Liver (tissue), 3 donors: Measurements from ENCODE around the gene PTCD2.

Experiments used
- FOXA1 ChIP-seq: IDR thresholded peaks from 2 replicates; pipeline ENCODE4 v1.6.1; 2016; ENCODE audit warnings: antibody characterized with exemption
- FOXA2 ChIP-seq: IDR thresholded peaks from 2 replicates; pipeline ENCODE4 v1.6.1; 2016; ENCODE audit warnings: antibody characterized with exemption
- GABPA ChIP-seq, 2 donors: IDR thresholded peaks in 1 of 2; conservative IDR thresholded peaks in 1 of 2; 2 replicates each; pipeline ENCODE4 v1.6.1; 2016; ENCODE audit warnings: antibody characterized with exemption in 2 of 2, mild to moderate bottlenecking in 1 of 2, moderate library complexity in 1 of 2
- RAD21 ChIP-seq, 2 donors: IDR thresholded peaks; 2 replicates each; pipeline ENCODE4 v1.6.1; 2016; ENCODE audit warnings: antibody characterized with exemption in 2 of 2, mild to moderate bottlenecking in 2 of 2
- REST ChIP-seq: IDR thresholded peaks from 2 replicates; pipeline ENCODE4 v1.6.1; 2016; ENCODE audit warnings: antibody characterized with exemption, mild to moderate bottlenecking
- RXRA ChIP-seq, 2 donors: IDR thresholded peaks; 2 replicates each; pipeline ENCODE4 v1.6.1; 2017 to 2018; ENCODE audit warnings: antibody characterized with exemption in 2 of 2, mild to moderate bottlenecking in 1 of 2
- TAF1 ChIP-seq: conservative IDR thresholded peaks from 2 replicates; pipeline ENCODE4 v1.6.1; 2016; ENCODE audit warnings: antibody characterized with exemption, mild to moderate bottlenecking
- YY1 ChIP-seq: IDR thresholded peaks from 2 replicates; pipeline ENCODE4 v1.6.1; 2016; ENCODE audit warnings: antibody characterized with exemption, mild to moderate bottlenecking
- TF ChIP-seq, protein P1 (sequence below): IDR thresholded peaks from 2 replicates; pipeline ENCODE4 v1.6.1; 2016; ENCODE audit warnings: antibody characterized with exemption
- TF ChIP-seq, protein P2 (sequence below): fragments of 150-350 bp; IDR thresholded peaks from 2 replicates; pipeline ENCODE4 v1.5.1; 2017; ENCODE audit warnings: improper control_type of control experiment, low read depth, low read length; ENCODE audit not compliant: missing input control
- TF ChIP-seq, protein P3 (sequence below): IDR thresholded peaks from 2 replicates; pipeline ENCODE4 v1.6.1; 2016; ENCODE audit warnings: antibody characterized with exemption
- donor health status: healthy.
- donor health status: healthy.

GRCh38 chr5:72364951-72365350 is 44.8 kb downstream of the PTCD2 start:
- TF ChIP-seq FOXA2 (no peak), YY1 (no peak), GABPA (IDR thresholded peaks at IDR 0.05 in 1 of 2, conservative IDR thresholded peaks at IDR 0.05 in 1 of 2) (no peak), RAD21 (IDR thresholded peaks at IDR 0.05) (no peak), FOXA1 (no peak), RXRA (IDR thresholded peaks at IDR 0.05) (no peak), TAF1 (no peak), REST (no peak)
- TF ChIP-seq, protein P1, sequence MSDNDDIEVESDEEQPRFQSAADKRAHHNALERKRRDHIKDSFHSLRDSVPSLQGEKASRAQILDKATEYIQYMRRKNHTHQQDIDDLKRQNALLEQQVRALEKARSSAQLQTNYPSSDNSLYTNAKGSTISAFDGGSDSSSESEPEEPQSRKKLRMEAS = no peak
- TF ChIP-seq, protein P2, sequence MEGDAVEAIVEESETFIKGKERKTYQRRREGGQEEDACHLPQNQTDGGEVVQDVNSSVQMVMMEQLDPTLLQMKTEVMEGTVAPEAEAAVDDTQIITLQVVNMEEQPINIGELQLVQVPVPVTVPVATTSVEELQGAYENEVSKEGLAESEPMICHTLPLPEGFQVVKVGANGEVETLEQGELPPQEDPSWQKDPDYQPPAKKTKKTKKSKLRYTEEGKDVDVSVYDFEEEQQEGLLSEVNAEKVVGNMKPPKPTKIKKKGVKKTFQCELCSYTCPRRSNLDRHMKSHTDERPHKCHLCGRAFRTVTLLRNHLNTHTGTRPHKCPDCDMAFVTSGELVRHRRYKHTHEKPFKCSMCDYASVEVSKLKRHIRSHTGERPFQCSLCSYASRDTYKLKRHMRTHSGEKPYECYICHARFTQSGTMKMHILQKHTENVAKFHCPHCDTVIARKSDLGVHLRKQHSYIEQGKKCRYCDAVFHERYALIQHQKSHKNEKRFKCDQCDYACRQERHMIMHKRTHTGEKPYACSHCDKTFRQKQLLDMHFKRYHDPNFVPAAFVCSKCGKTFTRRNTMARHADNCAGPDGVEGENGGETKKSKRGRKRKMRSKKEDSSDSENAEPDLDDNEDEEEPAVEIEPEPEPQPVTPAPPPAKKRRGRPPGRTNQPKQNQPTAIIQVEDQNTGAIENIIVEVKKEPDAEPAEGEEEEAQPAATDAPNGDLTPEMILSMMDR = no peak
- TF ChIP-seq, protein P3, sequence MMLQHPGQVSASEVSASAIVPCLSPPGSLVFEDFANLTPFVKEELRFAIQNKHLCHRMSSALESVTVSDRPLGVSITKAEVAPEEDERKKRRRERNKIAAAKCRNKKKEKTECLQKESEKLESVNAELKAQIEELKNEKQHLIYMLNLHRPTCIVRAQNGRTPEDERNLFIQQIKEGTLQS = no peak
